ENCODE data around the gene VEGFC. TPM values are rescaled to one million over a fixed set of nuclear protein-coding genes. Genes with fewer than 3 reads are reported as not detected.

VEGFC gene
- total and polyA plus RNA-seq, 10 of the 15 experiments (the other 5 are each of a cell fraction or from before 2014, with no cell fraction given): 0.03 to 0.04 TPM; not detected in 8

DNA sequence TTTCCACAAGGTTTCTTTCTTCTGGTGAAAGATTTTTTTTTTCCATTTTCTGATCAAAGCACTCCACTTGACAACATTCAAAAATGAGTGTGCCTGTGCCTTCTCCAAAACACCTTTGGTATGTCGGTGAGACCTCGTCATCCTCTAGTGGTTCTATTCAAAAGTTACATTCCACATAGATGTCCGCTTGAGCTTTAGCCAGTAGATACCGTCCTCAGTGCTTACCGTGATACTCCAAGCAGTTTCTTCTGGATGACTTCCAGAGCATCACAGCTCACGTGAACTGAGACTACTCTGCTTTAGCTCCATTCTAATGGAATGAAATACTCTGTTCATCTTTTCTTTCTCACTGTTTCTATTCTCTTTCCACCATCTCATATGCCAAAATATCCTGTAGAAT lies 38.2 kb upstream of the VEGFC start (continued):
- no peak for TF ChIP-seq KLF5 (IDR thresholded peaks at IDR 0.05; ENCODE audit: partially characterized antibody)

- CTCF ChIA-PET: interaction anchor here (1.2 kb wide), 1 partner anchor 222 kb away, joined by 6 read pairs; no protein-coding TSS in a partner anchor
- H2AFZ ChIP-seq (ENCODE audit: control insufficient read depth, low read depth, low read length): no peak overlapping the region
- TF ChIP-seq, protein P1, sequence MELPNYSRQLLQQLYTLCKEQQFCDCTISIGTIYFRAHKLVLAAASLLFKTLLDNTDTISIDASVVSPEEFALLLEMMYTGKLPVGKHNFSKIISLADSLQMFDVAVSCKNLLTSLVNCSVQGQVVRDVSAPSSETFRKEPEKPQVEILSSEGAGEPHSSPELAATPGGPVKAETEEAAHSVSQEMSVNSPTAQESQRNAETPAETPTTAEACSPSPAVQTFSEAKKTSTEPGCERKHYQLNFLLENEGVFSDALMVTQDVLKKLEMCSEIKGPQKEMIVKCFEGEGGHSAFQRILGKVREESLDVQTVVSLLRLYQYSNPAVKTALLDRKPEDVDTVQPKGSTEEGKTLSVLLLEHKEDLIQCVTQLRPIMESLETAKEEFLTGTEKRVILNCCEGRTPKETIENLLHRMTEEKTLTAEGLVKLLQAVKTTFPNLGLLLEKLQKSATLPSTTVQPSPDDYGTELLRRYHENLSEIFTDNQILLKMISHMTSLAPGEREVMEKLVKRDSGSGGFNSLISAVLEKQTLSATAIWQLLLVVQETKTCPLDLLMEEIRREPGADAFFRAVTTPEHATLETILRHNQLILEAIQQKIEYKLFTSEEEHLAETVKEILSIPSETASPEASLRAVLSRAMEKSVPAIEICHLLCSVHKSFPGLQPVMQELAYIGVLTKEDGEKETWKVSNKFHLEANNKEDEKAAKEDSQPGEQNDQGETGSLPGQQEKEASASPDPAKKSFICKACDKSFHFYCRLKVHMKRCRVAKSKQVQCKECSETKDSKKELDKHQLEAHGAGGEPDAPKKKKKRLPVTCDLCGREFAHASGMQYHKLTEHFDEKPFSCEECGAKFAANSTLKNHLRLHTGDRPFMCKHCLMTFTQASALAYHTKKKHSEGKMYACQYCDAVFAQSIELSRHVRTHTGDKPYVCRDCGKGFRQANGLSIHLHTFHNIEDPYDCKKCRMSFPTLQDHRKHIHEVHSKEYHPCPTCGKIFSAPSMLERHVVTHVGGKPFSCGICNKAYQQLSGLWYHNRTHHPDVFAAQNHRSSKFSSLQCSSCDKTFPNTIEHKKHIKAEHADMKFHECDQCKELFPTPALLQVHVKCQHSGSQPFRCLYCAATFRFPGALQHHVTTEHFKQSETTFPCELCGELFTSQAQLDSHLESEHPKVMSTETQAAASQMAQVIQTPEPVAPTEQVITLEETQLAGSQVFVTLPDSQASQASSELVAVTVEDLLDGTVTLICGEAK (IDR thresholded peaks at IDR 0.05; ENCODE audit: borderline replicate concordance): no peak
- no peak for TF ChIP-seq ZBED1 (IDR thresholded peaks at IDR 0.05; ENCODE audit: borderline replicate concordance)
- H4K20me1 ChIP-seq (ENCODE audit: control insufficient read depth, insufficient read depth): no peaks in the 10 kb centered on the region
- intact Hi-C loops (cut with micrococcal nuclease; ENCODE audit: unreplicated experiment) (no loop called here), in situ Hi-C loops (cut with MboI) (no loop called here)
- H3K4me3 ChIP-seq: no peak overlapping the region
- FAIRE-seq (no peak), ATAC-seq (no peak), DNase-seq (ENCODE audit: low read depth, low spot score) (no peak)
- no peaks in the 10 kb centered on the region for H3K4me1 ChIP-seq (ENCODE audit: control insufficient read depth, insufficient read depth, low read length)
- no TSS peak for BruUV-seq (replicated peaks)
- no peak overlapping the region for H3K27ac ChIP-seq (ENCODE audit: control insufficient read depth, insufficient read depth)
- no peak overlapping the region for H3K4me2 ChIP-seq (ENCODE audit: control insufficient read depth, insufficient read depth)
- no peaks in the 10 kb centered on the region for H3K79me2 ChIP-seq (ENCODE audit: control insufficient read depth, insufficient read depth, low read length)
- no peaks in the 10 kb centered on the region for H3K9me3 ChIP-seq (replicated peaks; ENCODE audit: control insufficient read depth, insufficient read depth, low read length)
- POLR2A ChIA-PET: no interaction called here
- no peak overlapping the region for H3K9ac ChIP-seq (ENCODE audit: control insufficient read depth, insufficient read depth, low read length)
- SMC1A ChIA-PET (ENCODE audit: uncharacterized antibody, unreplicated experiment): interaction anchor here (1.1 kb wide), 1 partner anchor 36 kb away, joined by 4 read pairs; no protein-coding TSS in a partner anchor
- no peaks in the 10 kb centered on the region for H3K27me3 ChIP-seq (replicated peaks in 1 of 2; ENCODE audit: control insufficient read depth in 2 of 2, insufficient read depth in 2 of 2, low read length in 1 of 2)
- no peaks in the 10 kb centered on the region for H3K36me3 ChIP-seq (ENCODE audit: control insufficient read depth in 2 of 2, insufficient read depth in 2 of 2, low read length in 1 of 2)
- RAD21 ChIA-PET (ENCODE audit: unreplicated experiment): no interaction called here
These were observed 32.9 kb upstream of the VEGFC start for GRCh38 chr4:176825586-176825985.
